Epithelial cell of esophagus (primary cell): Measurements from ENCODE around the gene CBFB.

Experiments used
- DNase-seq: peaks from one replicate; pipeline ENCODE4 v3.0.0; 2010; ENCODE audit warnings: low read depth
- H3K4me3 ChIP-seq: 2 replicates; pipeline ENCODE4 v1.5.1; 2011; ENCODE audit warnings: mild to moderate bottlenecking, low read length, control low read depth
- CTCF ChIP-seq: IDR thresholded peaks from 2 replicates; pipeline ENCODE4 v1.5.1; 2011; ENCODE audit warnings: low read depth, mild to moderate bottlenecking, low read length, control low read depth, inconsistent platforms; ENCODE audit not compliant: insufficient read depth; ENCODE audit errors: missing control alignments

The CBFB gene

GRCh38 chr16:67104845-67105244 is 75.9 kb downstream of the CBFB start:
- TF ChIP-seq CTCF: no peak
- H3K4me3 ChIP-seq: no peak overlapping the region
- DNase-seq: peak; percentile 71

DNA sequence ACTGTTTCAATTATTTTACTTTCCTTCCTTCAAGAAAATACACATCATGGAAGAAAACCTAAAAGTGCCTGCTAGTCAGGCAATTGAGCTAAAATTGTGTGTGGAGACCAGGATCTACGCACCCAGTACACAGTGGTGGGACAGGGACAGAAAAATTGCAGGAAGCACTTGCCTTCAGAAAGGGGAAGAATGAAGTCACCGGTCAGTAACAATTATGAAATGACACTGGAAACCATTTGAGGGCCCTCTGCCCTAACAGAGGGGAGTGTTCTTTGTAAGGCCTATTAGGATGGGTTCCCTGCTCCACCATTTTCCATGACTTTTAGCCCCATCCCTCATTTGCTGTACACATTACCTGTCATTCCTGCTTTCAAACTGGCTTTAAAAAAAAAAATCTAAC is 76.3 kb downstream of the CBFB start:
- H3K4me3 ChIP-seq: no peak overlapping the region
- no peak for TF ChIP-seq CTCF
- no peak for DNase-seq

- no peak for DNase-seq
- TF ChIP-seq CTCF: no peak
- no peak overlapping the region for H3K4me3 ChIP-seq
Observed at GRCh38 chr16:67105881-67106280, 76.9 kb downstream of the CBFB start.

DNA sequence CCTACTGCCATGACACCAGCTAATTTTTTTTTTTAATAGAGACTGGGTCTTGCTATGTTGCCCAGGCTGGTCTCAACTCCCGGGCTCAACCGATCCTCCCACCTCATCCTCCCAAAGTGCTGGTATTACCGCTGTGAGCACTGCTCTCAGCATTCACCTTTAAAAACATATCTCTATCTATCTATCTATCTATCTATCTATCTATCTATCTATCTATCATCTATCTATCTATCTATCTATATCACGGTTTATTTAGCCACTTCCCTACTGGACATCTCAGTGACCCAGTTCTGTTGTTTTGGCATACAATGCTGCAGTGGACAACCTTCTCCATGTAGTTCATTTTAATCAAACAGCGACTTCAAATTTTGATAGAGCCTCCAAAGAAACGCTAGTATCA is 79.5 kb downstream of the CBFB start:
- no peak for TF ChIP-seq CTCF
- no peak for DNase-seq
- H3K4me3 ChIP-seq: no peak overlapping the region

GRCh38 chr16:67108931-67109406 is 80.0 kb downstream of the CBFB start:
- no peak for DNase-seq
- H3K4me3 ChIP-seq: peak overlapping the region; percentile 96
- no peak for TF ChIP-seq CTCF

DNA sequence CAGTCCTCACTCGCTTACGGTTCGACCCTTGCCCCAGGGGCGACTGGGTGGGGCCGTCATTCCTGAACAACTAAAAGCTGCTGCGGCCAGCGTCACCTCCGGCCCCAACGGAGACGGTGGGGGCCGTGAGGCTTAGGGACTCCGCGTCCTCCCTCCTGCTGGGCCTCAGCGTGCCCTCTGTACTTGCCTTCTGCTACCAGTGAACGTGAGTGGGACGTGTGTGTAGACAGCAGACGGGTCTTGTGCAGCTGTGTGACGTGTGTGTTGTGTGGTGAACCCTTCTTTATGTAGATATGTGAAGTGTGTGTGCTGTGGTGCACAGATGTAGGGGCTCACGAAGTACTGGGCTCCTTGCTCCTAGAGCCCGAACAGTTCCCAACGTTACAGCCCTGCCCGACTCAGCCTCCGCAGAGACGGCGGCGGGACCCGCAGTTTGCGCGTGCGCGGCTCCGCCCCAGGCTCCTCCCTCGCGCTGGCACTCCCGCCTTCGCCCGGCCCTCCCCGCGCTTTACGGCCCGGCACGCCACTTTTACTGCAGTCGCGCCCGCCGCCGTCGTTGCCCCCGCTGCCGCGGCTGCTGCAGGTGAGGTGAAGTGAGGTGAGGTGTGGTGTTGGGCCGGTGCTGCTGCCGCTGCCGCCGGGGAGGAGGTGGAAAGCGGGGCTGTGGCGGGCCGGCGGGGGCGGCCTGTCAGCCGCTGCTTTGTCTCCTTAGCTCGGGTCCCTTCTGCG is 80.6 kb downstream of the CBFB start, which contains the start of gene PHAF1:
Gene PHAF1 (plus strand): TSS at position 535 of the 729 bp plus-strand sequence. CDS start 235 bp downstream, outside the sequence.
- peak; percentile 95 for DNase-seq
- H3K4me3 ChIP-seq: peak within 1 kb of the TSS; percentile 96
- no peak for TF ChIP-seq CTCF
